ENCODE data around the gene BMPER.

The BMPER gene

GRCh38 chr7:34093276-34093675 lies 187.9 kb downstream of the BMPER start:
- no peak for TF ChIP-seq GATA3 (IDR thresholded peaks at IDR 0.05; ENCODE audit: low read depth, low read length)
- no peak for TF ChIP-seq GATA2 (IDR thresholded peaks at IDR 0.05; ENCODE audit: low read depth, low read length)

- TF ChIP-seq GATA3 (IDR thresholded peaks at IDR 0.05; ENCODE audit: low read depth, low read length) (no peak), GATA2 (IDR thresholded peaks at IDR 0.05; ENCODE audit: low read depth, low read length) (no peak)
Observed at GRCh38 chr7:34096198-34096651, 190.9 kb downstream of the BMPER start.

- TF ChIP-seq GATA2 (IDR thresholded peaks at IDR 0.05; ENCODE audit: low read depth, low read length) (no peak), GATA3 (IDR thresholded peaks at IDR 0.05; ENCODE audit: low read depth, low read length) (no peak)
Observed at GRCh38 chr7:34096777-34097176, 191.4 kb downstream of the BMPER start.

- TF ChIP-seq GATA2 (IDR thresholded peaks at IDR 0.05; ENCODE audit: low read depth, low read length) (no peak), GATA3 (IDR thresholded peaks at IDR 0.05; ENCODE audit: low read depth, low read length) (no peak)
Observed at GRCh38 chr7:34100661-34101060, 195.3 kb downstream of the BMPER start.

- no peak; the same call in 1 of the 2 replicates for TF ChIP-seq GATA2 (IDR thresholded peaks at IDR 0.05; ENCODE audit: low read depth, low read length)
- TF ChIP-seq GATA3 (IDR thresholded peaks at IDR 0.05; ENCODE audit: low read depth, low read length): no peak
Observed at GRCh38 chr7:34104115-34104514, 198.8 kb downstream of the BMPER start.

GRCh38 chr7:34104992-34105391 lies 199.7 kb downstream of the BMPER start:
- TF ChIP-seq GATA3 (IDR thresholded peaks at IDR 0.05; ENCODE audit: low read depth, low read length) (no peak), GATA2 (IDR thresholded peaks at IDR 0.05; ENCODE audit: low read depth, low read length) (no peak)

GRCh38 chr7:34107276-34107675 lies 201.9 kb downstream of the BMPER start:
- TF ChIP-seq GATA2 (IDR thresholded peaks at IDR 0.05; ENCODE audit: low read depth, low read length): no peak
- TF ChIP-seq GATA3 (IDR thresholded peaks at IDR 0.05; ENCODE audit: low read depth, low read length): no peak

GRCh38 chr7:34108165-34108564 lies 202.8 kb downstream of the BMPER start:
- TF ChIP-seq GATA3 (IDR thresholded peaks at IDR 0.05; ENCODE audit: low read depth, low read length) (no peak), GATA2 (IDR thresholded peaks at IDR 0.05; ENCODE audit: low read depth, low read length) (no peak)

GRCh38 chr7:34109936-34110780 lies 204.8 kb downstream of the BMPER start:
- TF ChIP-seq GATA3 (IDR thresholded peaks at IDR 0.05; ENCODE audit: low read depth, low read length) (no peak), GATA2 (IDR thresholded peaks at IDR 0.05; ENCODE audit: low read depth, low read length) (no peak)

- TF ChIP-seq GATA3 (IDR thresholded peaks at IDR 0.05; ENCODE audit: low read depth, low read length) (no peak), GATA2 (IDR thresholded peaks at IDR 0.05; ENCODE audit: low read depth, low read length) (no peak)
Observed at GRCh38 chr7:34111031-34111430, 205.7 kb downstream of the BMPER start.

- TF ChIP-seq GATA3 (IDR thresholded peaks at IDR 0.05; ENCODE audit: low read depth, low read length): no peak
Observed at GRCh38 chr7:34115503-34115902, 210.2 kb downstream of the BMPER start.

GRCh38 chr7:34117573-34117972 lies 212.2 kb downstream of the BMPER start:
- TF ChIP-seq GATA2 (IDR thresholded peaks at IDR 0.05; ENCODE audit: low read depth, low read length) (no peak), GATA3 (IDR thresholded peaks at IDR 0.05; ENCODE audit: low read depth, low read length) (no peak)

- TF ChIP-seq GATA2 (IDR thresholded peaks at IDR 0.05; ENCODE audit: low read depth, low read length): no peak
- no peak for TF ChIP-seq GATA3 (IDR thresholded peaks at IDR 0.05; ENCODE audit: low read depth, low read length)
Observed at GRCh38 chr7:34121366-34121765, 216.0 kb downstream of the BMPER start.

- TF ChIP-seq GATA2 (IDR thresholded peaks at IDR 0.05; ENCODE audit: low read depth, low read length) (no peak), GATA3 (IDR thresholded peaks at IDR 0.05; ENCODE audit: low read depth, low read length) (no peak)
Observed at GRCh38 chr7:34123316-34123715, 218.0 kb downstream of the BMPER start.

- TF ChIP-seq GATA3 (IDR thresholded peaks at IDR 0.05; ENCODE audit: low read depth, low read length) (no peak), GATA2 (IDR thresholded peaks at IDR 0.05; ENCODE audit: low read depth, low read length) (no peak)
Observed at GRCh38 chr7:34124765-34125164, 219.4 kb downstream of the BMPER start.

Measured in SH-SY5Y (cell line).